ENCODE measurements around the gene HSPA12B.

Gene HSPA12B

DNA sequence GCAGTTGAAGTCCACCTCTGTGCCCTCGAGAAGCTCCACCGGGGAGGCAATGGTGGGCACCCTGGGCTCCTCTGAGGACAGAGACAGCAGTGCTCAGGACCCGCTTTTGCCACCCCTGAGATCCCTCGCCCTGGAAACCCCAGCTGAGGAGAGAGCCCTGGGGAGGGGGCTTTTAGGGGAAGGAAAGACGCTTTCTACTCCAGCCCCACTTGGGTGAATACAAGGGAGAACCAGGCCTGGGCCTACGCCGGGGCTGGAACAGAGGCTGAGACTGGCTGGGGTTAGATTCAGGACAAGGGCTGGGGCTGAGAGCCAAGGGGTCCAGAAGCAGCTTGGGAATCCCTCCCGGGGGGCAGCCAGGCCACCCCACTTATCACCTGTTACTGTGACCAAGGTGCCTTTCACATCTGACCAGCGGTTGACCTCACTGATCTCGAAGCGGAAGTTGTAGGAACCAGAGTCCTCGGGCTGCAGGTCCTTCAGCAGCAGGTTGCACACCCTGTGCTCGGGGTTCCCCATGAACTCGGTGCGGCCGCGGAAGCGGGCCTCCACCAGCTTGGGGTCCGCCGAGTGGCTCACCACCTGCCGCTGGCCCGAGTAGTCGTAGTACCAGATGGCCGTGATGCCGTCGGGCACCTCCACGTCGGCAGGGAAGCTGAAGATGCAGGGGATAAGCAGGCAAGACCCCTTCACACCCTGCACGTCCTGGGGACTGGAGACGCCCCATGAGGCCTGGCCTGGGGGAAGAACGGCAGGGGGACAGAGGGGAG, 26.3 kb upstream of the HSPA12B start:
- Histone ChIP-seq H3K9me3 (ENCODE audit: control insufficient read depth, insufficient read depth, low read length) (no peaks in the 10 kb centered on the region), H3K9ac (ENCODE audit: low read depth, low read length) (no peak overlapping the region)

DNA sequence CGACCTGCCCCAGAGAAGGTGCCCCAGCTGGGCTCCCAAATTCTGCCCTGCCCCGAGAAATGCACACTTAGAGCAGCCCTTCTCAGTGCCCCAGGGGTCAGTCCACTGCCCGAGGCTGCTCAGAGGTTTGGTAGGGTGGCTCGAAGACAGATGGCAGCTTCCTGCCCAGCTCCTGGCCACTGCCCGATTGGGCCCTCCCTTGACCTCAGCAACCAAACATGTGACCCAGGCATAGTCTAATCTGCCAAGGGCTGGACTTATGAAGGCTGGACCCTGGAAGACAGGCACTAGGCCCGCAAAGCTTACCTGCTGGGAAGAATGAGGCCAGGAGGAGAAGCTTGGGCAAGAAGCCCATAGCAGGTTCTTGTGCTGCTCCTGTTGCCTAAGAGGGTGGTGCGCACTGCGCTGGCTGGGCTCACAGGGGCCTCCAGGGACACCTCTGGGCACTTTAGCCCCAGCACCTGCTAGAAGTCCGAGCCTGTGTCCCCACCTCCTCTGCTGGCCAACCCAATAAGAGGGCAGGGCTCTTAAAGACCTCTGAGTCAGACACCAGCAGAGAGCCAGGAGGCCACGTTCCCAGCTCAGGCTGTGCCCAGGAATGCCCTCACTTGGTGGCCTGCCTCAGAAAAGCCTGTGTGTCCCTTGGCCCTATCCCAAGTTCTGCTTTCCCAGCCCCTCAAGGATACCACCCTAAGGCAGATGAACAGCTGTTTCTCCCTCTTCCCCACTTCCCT, 25.5 kb upstream of the HSPA12B start:
- Histone ChIP-seq H3K27ac (ENCODE audit: low read depth, low read length) (no peak overlapping the region), H3K9me3 (ENCODE audit: control insufficient read depth, insufficient read depth, low read length) (no peaks in the 10 kb centered on the region), H3K9ac (ENCODE audit: low read depth, low read length) (no peak overlapping the region), H3K4me1 (ENCODE audit: control insufficient read depth, insufficient read depth, low read length) (no peaks in the 10 kb centered on the region), H3K36me3 (ENCODE audit: control insufficient read depth, insufficient read depth, low read length) (no peaks in the 10 kb centered on the region), H3K27me3 (ENCODE audit: control insufficient read depth, insufficient read depth, low read length) (no peaks in the 10 kb centered on the region), H3K4me3 (ENCODE audit: low read depth, low read length) (no peak overlapping the region)

More for the DNA sequence above, 26.3 kb upstream of the HSPA12B start:
- H3K27ac ChIP-seq (ENCODE audit: low read depth, low read length), result no peak overlapping the region
- no peaks in the 10 kb centered on the region for H3K4me1 ChIP-seq (ENCODE audit: control insufficient read depth, insufficient read depth, low read length)
- H3K36me3 ChIP-seq (ENCODE audit: control insufficient read depth, insufficient read depth, low read length), result no peaks in the 10 kb centered on the region
- H3K4me3 ChIP-seq (ENCODE audit: low read depth, low read length), result no peak overlapping the region
- no peaks in the 10 kb centered on the region for H3K27me3 ChIP-seq (ENCODE audit: control insufficient read depth, insufficient read depth, low read length)

DNA sequence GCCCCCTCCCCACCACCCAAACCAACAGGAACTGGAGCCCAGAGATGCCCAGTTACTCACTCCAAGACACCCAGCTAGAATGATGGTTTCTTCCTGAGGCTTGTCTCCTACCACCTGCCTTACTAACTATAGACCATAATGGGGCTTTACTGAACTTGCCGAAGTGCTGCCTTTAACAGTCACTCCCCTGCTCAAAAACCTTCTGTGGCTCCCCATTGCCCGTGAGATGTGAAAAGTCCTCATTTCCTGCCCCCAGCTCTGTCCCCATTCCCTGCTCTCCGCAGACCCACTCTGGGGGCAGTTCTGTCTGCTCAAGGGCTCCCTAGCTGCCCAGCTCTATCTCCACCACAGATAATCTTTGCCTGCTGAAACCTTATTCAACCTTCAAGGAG, 25.0 kb upstream of the HSPA12B start:
- Histone ChIP-seq H3K27ac (ENCODE audit: low read depth, low read length) (no peak overlapping the region), H3K4me3 (ENCODE audit: low read depth, low read length) (no peak overlapping the region), H3K36me3 (ENCODE audit: control insufficient read depth, insufficient read depth, low read length) (no peaks in the 10 kb centered on the region), H3K9me3 (ENCODE audit: control insufficient read depth, insufficient read depth, low read length) (no peaks in the 10 kb centered on the region), H3K4me1 (ENCODE audit: control insufficient read depth, insufficient read depth, low read length) (no peaks in the 10 kb centered on the region), H3K9ac (ENCODE audit: low read depth, low read length) (no peak overlapping the region), H3K27me3 (ENCODE audit: control insufficient read depth, insufficient read depth, low read length) (no peaks in the 10 kb centered on the region)

GRCh38 chr20:3710011-3710466, 22.4 kb upstream of the HSPA12B start:
- Histone ChIP-seq H3K36me3 (ENCODE audit: control insufficient read depth, insufficient read depth, low read length) (no peaks in the 10 kb centered on the region), H3K27me3 (ENCODE audit: control insufficient read depth, insufficient read depth, low read length) (no peaks in the 10 kb centered on the region), H3K9me3 (ENCODE audit: control insufficient read depth, insufficient read depth, low read length) (no peaks in the 10 kb centered on the region), H3K4me3 (ENCODE audit: low read depth, low read length) (no peak overlapping the region), H3K27ac (ENCODE audit: low read depth, low read length) (no peak overlapping the region), H3K4me1 (ENCODE audit: control insufficient read depth, insufficient read depth, low read length) (no peaks in the 10 kb centered on the region), H3K9ac (ENCODE audit: low read depth, low read length) (no peak overlapping the region)

DNA sequence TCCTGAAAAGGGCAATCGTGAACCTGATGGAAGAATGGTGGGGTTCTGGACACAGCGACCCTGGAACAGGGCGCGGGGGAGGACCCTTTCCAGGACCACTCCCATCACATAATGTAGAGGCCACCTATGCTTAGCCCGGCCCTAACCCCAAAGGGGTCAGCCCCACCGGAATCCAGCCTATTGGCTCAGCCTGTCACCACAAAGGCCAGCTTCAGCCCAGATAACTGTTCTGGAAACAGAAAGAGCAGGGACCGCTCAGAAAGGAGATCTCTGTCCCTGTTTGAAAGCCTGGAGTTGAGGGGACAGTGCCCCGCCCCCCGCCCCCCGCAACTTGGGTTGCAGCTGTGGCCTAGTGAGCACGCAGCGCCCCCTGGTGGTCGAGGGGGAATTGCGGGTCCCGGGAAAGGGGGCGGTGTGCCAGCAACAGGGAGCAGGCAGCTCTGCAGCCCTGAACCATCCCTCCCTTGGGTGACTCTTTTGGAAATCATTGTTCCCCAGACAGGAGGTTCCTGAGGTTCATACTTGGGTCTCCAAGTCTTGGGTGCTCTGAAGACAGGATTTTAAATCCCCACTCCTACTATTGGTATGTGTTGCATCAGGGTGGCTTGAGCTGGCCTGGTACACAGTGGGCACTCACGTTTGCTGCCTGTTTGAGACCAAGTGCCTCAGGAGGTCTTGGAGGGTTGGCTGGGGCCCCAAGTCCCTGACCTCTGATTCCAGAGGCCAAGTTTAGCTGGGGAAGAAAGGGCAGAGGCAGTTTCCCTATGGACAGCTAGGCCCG, 21.6 kb upstream of the HSPA12B start:
- Histone ChIP-seq H3K4me1 (ENCODE audit: control insufficient read depth, insufficient read depth, low read length) (no peaks in the 10 kb centered on the region), H3K4me3 (ENCODE audit: low read depth, low read length) (no peak overlapping the region), H3K27me3 (ENCODE audit: control insufficient read depth, insufficient read depth, low read length) (no peaks in the 10 kb centered on the region), H3K9me3 (ENCODE audit: control insufficient read depth, insufficient read depth, low read length) (no peaks in the 10 kb centered on the region), H3K27ac (ENCODE audit: low read depth, low read length) (no peak overlapping the region), H3K36me3 (ENCODE audit: control insufficient read depth, insufficient read depth, low read length) (no peaks in the 10 kb centered on the region), H3K9ac (ENCODE audit: low read depth, low read length) (no peak overlapping the region)

GRCh38 chr20:3711484-3711941, 21.0 kb upstream of the HSPA12B start:
- Histone ChIP-seq H3K9me3 (ENCODE audit: control insufficient read depth, insufficient read depth, low read length) (no peaks in the 10 kb centered on the region), H3K9ac (ENCODE audit: low read depth, low read length) (no peak overlapping the region), H3K4me1 (ENCODE audit: control insufficient read depth, insufficient read depth, low read length) (no peaks in the 10 kb centered on the region), H3K36me3 (ENCODE audit: control insufficient read depth, insufficient read depth, low read length) (no peaks in the 10 kb centered on the region), H3K27ac (ENCODE audit: low read depth, low read length) (no peak overlapping the region), H3K27me3 (ENCODE audit: control insufficient read depth, insufficient read depth, low read length) (no peaks in the 10 kb centered on the region), H3K4me3 (ENCODE audit: low read depth, low read length) (no peak overlapping the region)

- Histone ChIP-seq H3K9me3 (ENCODE audit: control insufficient read depth, insufficient read depth, low read length) (no peaks in the 10 kb centered on the region), H3K27me3 (ENCODE audit: control insufficient read depth, insufficient read depth, low read length) (no peaks in the 10 kb centered on the region), H3K4me1 (ENCODE audit: control insufficient read depth, insufficient read depth, low read length) (no peaks in the 10 kb centered on the region), H3K9ac (ENCODE audit: low read depth, low read length) (no peak within 1 kb of the TSS), H3K27ac (ENCODE audit: low read depth, low read length) (no peak within 1 kb of the TSS), H3K4me3 (ENCODE audit: low read depth, low read length) (no peak within 1 kb of the TSS), H3K36me3 (ENCODE audit: control insufficient read depth, insufficient read depth, low read length) (no peaks in the 10 kb centered on the region)
Measured at GRCh38 chr20:3712279-3712873, 20.1 kb upstream of the HSPA12B start, which contains the start of gene SIGLEC1. Gene SIGLEC1, minus strand, starts transcription at chr20:3712600. Its CDS starts 5,472 bp downstream, at chr20:3707128.

DNA sequence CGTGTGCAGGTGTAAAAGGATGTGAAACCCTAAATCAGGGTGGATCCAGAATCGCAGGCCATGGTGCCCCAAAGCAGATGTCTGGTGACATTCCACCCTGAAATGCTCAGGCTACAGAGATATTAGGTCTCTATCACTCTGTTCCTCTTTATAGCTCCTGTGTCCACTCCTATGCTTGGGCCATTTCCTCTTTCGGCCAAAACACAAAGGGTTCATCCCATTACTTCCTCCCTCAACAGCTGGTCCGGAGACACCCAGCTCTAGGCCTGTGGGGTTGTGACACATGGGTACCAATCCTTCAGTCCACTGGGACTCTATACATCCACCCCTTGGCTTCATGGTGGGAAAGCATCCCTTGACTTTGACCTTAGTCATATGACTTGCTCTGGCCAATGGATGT, 18.4 kb upstream of the HSPA12B start:
- Histone ChIP-seq H3K4me1 (ENCODE audit: control insufficient read depth, insufficient read depth, low read length) (no peaks in the 10 kb centered on the region), H3K4me3 (ENCODE audit: low read depth, low read length) (no peak overlapping the region), H3K27me3 (ENCODE audit: control insufficient read depth, insufficient read depth, low read length) (no peaks in the 10 kb centered on the region), H3K9me3 (ENCODE audit: control insufficient read depth, insufficient read depth, low read length) (no peaks in the 10 kb centered on the region), H3K27ac (ENCODE audit: low read depth, low read length) (no peak overlapping the region), H3K36me3 (ENCODE audit: control insufficient read depth, insufficient read depth, low read length) (no peaks in the 10 kb centered on the region), H3K9ac (ENCODE audit: low read depth, low read length) (no peak overlapping the region)

- no peak overlapping the region for H3K9ac ChIP-seq (ENCODE audit: low read depth, low read length)
- H3K36me3 ChIP-seq (ENCODE audit: control insufficient read depth, insufficient read depth, low read length), result no peaks in the 10 kb centered on the region
- H3K27me3 ChIP-seq (ENCODE audit: control insufficient read depth, insufficient read depth, low read length), result no peaks in the 10 kb centered on the region
- no peaks in the 10 kb centered on the region for H3K9me3 ChIP-seq (ENCODE audit: control insufficient read depth, insufficient read depth, low read length)
- H3K27ac ChIP-seq (ENCODE audit: low read depth, low read length), result no peak overlapping the region
- H3K4me1 ChIP-seq (ENCODE audit: control insufficient read depth, insufficient read depth, low read length), result no peaks in the 10 kb centered on the region
- H3K4me3 ChIP-seq (ENCODE audit: low read depth, low read length), result no peak overlapping the region
Measured at GRCh38 chr20:3716195-3716834, 16.2 kb upstream of the HSPA12B start.

- Histone ChIP-seq H3K9ac (ENCODE audit: low read depth, low read length) (no peak overlapping the region), H3K4me3 (ENCODE audit: low read depth, low read length) (no peak overlapping the region), H3K27ac (ENCODE audit: low read depth, low read length) (no peak overlapping the region), H3K36me3 (ENCODE audit: control insufficient read depth, insufficient read depth, low read length) (no peaks in the 10 kb centered on the region), H3K27me3 (ENCODE audit: control insufficient read depth, insufficient read depth, low read length) (no peaks in the 10 kb centered on the region), H3K4me1 (ENCODE audit: control insufficient read depth, insufficient read depth, low read length) (no peaks in the 10 kb centered on the region), H3K9me3 (ENCODE audit: control insufficient read depth, insufficient read depth, low read length) (no peaks in the 10 kb centered on the region)
Measured at GRCh38 chr20:3719046-3719445, 13.4 kb upstream of the HSPA12B start.

Data from HUES48 (cell line).